ENCODE data around the gene PRKCI.
"Not testable (repeated sequence)": the region's sequence is repeated elsewhere in the genome, so short reads cannot be mapped to it uniquely, and the experiment has no call there.

PRKCI gene

GRCh38 chr3:170278627-170279026, 56.4 kb downstream of the PRKCI start:
- DNase-seq (ENCODE audit: low read depth, low spot score), result no peak

GRCh38 chr3:170290194-170290593, 68.0 kb downstream of the PRKCI start:
- no peak for DNase-seq (ENCODE audit: low read depth, low spot score)

GRCh38 chr3:170295586-170295985, 73.4 kb downstream of the PRKCI start:
- no peak for DNase-seq (ENCODE audit: low read depth, low spot score)

- DNase-seq (ENCODE audit: low read depth, low spot score), result no peak
Measured at GRCh38 chr3:170296703-170297102, 74.5 kb downstream of the PRKCI start.

- no peak for DNase-seq (ENCODE audit: low read depth, low spot score)
Measured at GRCh38 chr3:170301405-170301804, 79.2 kb downstream of the PRKCI start.

- DNase-seq (ENCODE audit: low read depth, low spot score), result no peak
Measured at GRCh38 chr3:170302008-170302407, 79.8 kb downstream of the PRKCI start.

GRCh38 chr3:170306015-170306414, 83.8 kb downstream of the PRKCI start:
- DNase-seq (ENCODE audit: low read depth, low spot score), result no peak

GRCh38 chr3:170307671-170308405, 85.6 kb downstream of the PRKCI start:
- no peak for DNase-seq (ENCODE audit: low read depth, low spot score)

GRCh38 chr3:170309046-170309445, 86.8 kb downstream of the PRKCI start:
- no peak for DNase-seq (ENCODE audit: low read depth, low spot score)

GRCh38 chr3:170317954-170318353, 95.7 kb downstream of the PRKCI start:
- no peak for DNase-seq (ENCODE audit: low read depth, low spot score)

GRCh38 chr3:170320461-170321121, 98.4 kb downstream of the PRKCI start:
- no peak for DNase-seq (ENCODE audit: low read depth, low spot score)

GRCh38 chr3:170321321-170322034, 99.3 kb downstream of the PRKCI start:
- DNase-seq (ENCODE audit: low read depth, low spot score), result no peak

- DNase-seq (ENCODE audit: low read depth, low spot score), result no peak
Measured at GRCh38 chr3:170322566-170323269, 100.5 kb downstream of the PRKCI start.

GRCh38 chr3:170323331-170323730, 101.1 kb downstream of the PRKCI start:
- DNase-seq (ENCODE audit: low read depth, low spot score), result no peak

- no peak for DNase-seq (ENCODE audit: low read depth, low spot score)
Measured at GRCh38 chr3:170324962-170325361, 102.7 kb downstream of the PRKCI start.

GRCh38 chr3:170327040-170327808, 105.0 kb downstream of the PRKCI start:
- DNase-seq (ENCODE audit: low read depth, low spot score), result no peak

GRCh38 chr3:170327868-170328548, 105.8 kb downstream of the PRKCI start:
- not testable (repeated sequence) for DNase-seq (ENCODE audit: low read depth, low spot score)

- no peak for DNase-seq (ENCODE audit: low read depth, low spot score)
Measured at GRCh38 chr3:170330366-170330765, 108.1 kb downstream of the PRKCI start.

GRCh38 chr3:170331143-170331542, 108.9 kb downstream of the PRKCI start:
- DNase-seq (ENCODE audit: low read depth, low spot score), result no peak

GRCh38 chr3:170337420-170337819, 115.2 kb downstream of the PRKCI start:
- DNase-seq (ENCODE audit: low read depth, low spot score), result no peak
